Hematopoietic multipotent progenitor cell treated with erythropoietin and hydrocortisone succinate and interleukin-3 and kit ligand, for 17 days (in vitro differentiated cells): Measurements from ENCODE around the gene NAP1L1.
"Not testable (repeated sequence)": the region's sequence is repeated elsewhere in the genome, so short reads cannot be mapped to it uniquely, and the experiment has no call there.

Experiments used
- DNase-seq: peaks from one replicate; pipeline ENCODE4 v3.0.0-alpha.2; 2015; ENCODE audit warnings: low spot score

Gene NAP1L1

DNA sequence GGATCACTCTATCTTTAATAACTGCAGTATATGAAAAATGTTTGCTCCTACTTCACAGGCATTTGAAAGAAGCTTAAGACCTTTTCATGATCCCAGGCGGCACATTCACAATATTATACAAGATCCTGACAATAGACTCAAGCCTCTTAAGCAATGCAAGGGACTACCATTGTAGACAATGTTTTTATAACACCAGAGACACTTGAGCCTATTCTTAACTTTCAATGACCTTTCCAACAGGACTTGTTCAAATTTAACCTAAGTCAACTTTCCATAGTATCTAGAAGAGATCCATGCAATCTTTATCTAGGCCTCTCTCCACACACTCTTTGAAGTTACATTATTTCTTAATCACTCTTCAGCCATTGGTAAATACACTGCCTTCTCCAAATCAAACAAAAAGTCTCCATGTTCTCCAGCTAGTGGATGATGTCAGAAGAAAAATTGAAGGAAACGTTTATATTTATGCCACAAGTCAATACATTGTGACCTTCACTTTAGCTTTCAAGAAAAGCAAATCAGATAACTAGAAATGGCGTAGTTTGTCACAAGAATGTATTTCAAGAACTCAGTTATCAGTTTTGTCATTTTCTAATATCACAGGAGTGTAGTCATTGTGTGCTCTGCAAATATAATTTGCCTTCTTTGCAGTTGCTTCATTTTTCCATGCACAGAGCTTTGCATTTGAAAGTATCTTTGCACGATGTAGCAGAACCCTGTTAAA is 94.1 kb downstream of the NAP1L1 start:
- DNase-seq = no peak

DNA sequence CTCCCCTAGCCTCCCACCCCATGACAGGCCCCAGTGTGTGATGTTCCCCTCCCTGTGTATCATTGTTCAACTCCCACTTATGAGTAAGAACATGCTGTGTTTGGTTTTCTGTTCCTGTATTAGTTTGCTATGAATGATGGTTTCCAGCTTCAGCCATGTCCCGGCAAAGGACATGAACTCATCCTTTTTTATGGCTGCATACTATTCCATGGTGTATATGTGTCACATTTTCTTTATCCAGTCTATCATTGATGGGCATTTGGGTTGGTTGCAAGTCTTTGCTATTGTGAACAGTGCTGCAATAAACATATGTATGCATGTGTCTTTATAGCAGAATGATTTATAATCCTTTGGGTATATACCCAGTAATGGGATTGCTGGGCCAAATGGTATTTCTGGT is 96.8 kb downstream of the NAP1L1 start:
- DNase-seq = not testable (repeated sequence)
